B cell (primary cell): Measurements from ENCODE around the gene GRIK2.

ENCODE experiments used
- EZH2 ChIP-seq: IDR thresholded peaks from 2 replicates; pipeline ENCODE4 v1.6.1; 2012; ENCODE audit warnings: borderline replicate concordance, low read depth, mild to moderate bottlenecking, moderate library complexity, low read length; ENCODE audit not compliant: insufficient read depth, poor library complexity, severe bottlenecking
- TF ChIP-seq, protein P1 (sequence below): fragments of 200-600 bp; IDR thresholded peaks from one replicate; pipeline ENCODE4 v1.8.0; 2022; ENCODE audit warnings: antibody characterized with exemption, mild to moderate bottlenecking

DNA sequence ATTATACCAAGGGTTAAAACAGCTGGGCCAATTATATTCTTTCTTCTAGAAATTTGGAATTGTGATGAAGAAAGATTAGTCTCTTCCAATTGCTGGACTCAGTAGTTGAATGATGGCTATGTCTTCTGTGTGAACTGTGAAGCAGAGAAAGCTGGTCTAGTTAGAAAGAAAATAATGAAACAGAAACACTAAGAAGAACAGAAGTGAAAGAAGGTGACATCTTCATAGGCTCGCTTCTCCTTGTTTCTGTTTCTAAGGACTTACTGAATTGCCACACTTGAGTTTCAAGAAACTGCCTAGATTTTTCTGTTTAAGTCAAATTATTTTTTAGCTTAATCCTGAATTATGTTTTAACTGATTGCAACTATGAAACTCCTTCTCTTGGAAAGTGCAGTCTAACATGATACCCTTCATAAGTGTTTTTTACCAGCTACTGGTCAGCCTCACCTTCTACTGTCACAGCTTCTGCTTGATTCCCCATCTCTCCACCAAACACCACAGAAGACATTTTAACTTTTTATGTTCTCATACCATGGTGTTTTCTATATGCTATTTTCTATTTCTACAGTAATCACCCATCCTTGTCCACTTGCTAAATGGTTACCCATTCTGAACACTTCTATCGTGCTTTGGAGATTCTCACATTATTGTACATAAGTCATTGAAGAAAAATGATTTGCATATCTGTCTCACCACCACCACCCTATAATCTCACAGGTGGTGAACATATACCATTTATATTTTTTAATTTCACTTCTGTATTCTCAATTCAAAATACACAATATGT is 268.8 kb downstream of the GRIK2 start:
- TF ChIP-seq, protein P1, sequence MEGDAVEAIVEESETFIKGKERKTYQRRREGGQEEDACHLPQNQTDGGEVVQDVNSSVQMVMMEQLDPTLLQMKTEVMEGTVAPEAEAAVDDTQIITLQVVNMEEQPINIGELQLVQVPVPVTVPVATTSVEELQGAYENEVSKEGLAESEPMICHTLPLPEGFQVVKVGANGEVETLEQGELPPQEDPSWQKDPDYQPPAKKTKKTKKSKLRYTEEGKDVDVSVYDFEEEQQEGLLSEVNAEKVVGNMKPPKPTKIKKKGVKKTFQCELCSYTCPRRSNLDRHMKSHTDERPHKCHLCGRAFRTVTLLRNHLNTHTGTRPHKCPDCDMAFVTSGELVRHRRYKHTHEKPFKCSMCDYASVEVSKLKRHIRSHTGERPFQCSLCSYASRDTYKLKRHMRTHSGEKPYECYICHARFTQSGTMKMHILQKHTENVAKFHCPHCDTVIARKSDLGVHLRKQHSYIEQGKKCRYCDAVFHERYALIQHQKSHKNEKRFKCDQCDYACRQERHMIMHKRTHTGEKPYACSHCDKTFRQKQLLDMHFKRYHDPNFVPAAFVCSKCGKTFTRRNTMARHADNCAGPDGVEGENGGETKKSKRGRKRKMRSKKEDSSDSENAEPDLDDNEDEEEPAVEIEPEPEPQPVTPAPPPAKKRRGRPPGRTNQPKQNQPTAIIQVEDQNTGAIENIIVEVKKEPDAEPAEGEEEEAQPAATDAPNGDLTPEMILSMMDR = no peak
- TF ChIP-seq EZH2 = no peak
